ENCODE measurements around the gene ZIC4.

The ZIC4 gene

GRCh38 chr3:147404800-147405230 lies 1.5 kb downstream of the ZIC4 start:
- DNase-seq: no peak

- no peak for DNase-seq
Observed at GRCh38 chr3:147404000-147404799, 2.1 kb downstream of the ZIC4 start.

DNA sequence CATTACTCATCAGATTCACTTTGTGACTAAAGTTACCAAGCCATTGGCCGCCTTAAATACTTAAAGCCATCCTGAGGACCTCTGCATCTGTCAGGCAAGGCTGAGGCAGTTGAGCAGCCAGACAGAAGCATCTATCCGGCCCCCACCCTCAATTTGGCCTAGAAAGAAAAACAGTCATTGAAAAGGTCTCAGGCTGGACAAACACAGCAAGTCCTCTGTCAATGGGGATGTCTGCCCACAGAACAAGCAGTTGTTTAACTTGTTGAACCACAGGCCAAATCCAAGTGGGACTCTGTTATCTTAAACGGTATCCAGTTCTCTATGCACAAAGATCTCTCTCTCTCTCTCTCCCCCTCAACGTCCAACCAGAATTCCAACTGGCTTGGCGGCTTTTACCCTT lies 2.8 kb downstream of the ZIC4 start:
- no peak for DNase-seq

- DNase-seq: no peak
Observed at GRCh38 chr3:147402159-147402558, 4.2 kb downstream of the ZIC4 start.

DNA sequence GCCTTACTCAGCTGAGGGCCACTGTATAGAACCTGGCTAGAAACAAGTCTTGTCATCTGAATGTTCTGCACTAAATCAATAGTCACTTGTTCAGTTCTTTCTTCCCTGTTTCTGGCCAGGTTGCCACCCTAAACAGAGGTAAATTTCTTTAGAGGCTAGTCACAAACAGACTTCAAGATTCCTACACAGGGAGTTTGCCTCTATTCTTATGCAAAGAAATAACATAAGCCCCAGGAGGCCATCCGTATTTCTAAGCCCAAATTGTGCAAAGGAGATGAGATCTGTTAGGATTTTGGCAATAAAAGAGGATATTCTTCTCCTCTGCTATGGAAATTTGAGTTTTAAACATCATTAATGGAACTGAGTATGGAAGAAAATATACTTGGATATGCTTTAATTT lies 4.9 kb downstream of the ZIC4 start:
- DNase-seq: no peak

DNA sequence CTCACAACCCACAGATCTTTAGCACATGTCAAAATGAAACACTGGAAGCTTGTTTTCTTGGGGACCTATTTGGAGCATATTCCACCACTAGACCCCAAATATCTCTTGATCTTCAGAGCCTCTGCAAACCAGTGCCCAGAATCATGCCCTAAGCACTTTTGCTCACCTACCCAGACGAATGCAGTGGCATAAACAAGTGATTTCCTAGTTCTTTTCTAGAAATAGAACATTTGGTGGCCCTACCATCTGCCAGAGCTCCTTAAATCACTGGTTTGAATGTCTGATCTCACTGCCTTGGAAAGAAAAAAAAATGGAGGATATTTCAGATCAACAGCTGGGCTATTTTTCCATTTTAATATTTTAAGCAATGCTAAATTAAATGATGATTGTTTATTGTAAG lies 5.3 kb downstream of the ZIC4 start:
- DNase-seq: no peak

DNA sequence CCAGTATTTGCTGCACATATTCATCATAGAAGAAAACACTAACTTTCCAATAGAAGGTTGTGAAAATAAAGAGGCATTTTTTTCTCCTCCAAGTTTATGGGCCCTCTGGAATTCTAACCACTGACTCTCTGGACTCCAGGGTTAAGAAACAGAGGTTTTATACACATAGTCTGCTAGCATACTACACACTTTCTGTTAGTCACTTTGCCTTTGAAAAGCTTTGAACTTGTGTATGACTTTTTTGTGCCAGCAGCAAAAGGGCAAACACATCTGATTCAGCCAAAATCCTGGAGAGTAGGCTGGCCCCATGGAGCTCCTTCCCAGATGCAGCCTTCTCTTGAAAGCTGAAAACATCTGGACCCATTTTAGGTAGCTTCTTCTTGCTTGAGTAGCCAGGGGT lies 6.2 kb downstream of the ZIC4 start:
- no peak for DNase-seq

GRCh38 chr3:147398813-147399534 lies 7.4 kb downstream of the ZIC4 start:
- no peak for DNase-seq

DNA sequence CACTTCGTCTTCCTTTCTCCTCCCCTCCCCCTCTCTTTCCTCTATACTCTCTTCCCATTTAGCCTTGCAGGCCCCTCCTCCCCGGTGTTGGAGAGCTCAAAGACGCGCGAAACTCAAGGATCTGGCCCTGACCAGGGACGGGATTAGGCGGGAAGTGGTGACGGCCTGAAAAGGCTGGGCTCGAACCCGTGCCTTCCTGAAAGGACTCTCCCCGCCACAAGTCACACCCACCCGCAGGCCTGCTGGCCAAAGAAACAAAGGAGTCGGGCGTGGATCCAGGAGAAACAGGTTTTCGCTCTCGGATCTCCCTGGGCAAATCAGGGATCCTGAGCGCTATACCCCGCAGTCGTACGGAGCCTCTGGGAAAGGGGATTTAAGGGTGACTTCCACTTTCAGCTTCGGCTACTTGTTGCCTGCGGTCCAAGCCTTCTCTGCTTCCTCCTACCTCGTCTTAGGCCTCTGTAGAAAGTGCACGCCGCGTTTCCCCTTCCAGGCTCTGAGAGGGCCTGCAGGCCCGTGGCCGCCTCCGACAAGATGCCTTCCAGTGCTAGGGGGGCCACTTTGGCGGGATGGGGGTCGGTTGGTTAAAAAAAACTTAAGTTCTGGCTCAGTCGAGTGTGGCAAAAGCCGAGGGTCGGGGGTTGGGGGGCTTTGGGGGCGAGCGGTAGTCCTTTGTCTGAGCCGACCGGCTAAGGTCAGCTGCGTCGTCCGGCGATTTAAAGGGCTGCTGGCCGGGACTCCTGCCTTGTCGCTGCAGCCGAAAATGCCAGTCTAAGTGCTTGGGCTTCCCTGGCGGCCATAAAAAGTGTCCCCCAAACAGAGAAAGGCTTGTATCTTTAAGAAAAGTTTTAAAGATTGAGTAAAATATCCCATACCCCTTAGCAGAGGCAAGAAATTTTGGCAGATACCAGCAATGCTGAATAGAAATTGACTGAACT lies 8.2 kb downstream of the ZIC4 start:
- no peak for DNase-seq

DNA sequence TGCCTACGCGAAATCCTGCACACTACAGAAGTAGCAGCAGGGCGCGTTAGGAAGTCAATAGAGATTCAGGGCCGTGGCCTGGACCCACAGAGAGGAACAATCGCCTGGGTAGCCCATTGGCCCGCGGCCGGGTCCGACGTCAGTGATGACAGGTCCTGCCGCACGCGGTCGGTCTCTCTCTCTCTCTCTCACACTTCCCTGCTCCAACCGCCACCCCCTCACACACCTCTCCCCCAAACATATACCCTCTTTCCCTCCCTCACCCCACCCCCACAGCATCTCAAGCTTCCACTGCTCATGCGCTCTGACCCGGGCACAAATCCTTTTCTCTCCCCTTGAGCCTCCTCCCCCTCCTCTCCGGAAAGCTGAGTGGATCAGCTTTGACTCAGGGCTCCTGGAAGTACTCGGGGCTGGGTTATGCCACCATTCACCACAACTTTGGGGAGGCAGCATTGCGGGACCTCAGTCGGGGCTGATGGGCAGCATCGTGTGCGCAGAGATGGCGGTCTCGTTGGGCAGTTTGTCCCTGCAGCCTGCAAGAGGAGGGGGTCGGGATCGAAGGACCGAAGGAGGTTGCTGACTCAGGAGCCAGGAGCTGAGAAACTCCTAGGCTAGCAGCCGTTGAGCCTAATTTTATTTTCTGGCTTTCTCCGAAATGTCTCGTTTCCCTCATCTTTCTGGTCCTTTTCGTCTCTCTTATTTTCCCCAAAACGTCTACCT lies 9.0 kb downstream of the ZIC4 start:
- DNase-seq: no peak

DNA sequence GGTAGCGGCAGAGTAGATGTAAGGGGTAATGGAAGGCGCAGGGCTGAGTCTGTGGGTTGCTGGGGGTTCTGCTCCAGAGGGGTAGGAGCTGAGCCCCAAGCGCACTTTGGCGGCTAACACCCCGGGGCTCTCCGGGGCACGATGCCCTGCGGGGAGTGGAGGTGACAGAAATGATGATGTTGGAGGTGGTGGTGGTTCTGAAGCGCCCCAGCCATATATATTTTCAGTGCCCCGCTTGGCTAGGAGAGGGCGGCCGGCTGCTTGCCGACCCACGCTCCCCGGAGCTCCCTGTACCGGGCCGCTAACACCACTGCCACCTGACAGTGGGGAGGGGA lies 9.7 kb downstream of the ZIC4 start:
- DNase-seq: no peak

DNA sequence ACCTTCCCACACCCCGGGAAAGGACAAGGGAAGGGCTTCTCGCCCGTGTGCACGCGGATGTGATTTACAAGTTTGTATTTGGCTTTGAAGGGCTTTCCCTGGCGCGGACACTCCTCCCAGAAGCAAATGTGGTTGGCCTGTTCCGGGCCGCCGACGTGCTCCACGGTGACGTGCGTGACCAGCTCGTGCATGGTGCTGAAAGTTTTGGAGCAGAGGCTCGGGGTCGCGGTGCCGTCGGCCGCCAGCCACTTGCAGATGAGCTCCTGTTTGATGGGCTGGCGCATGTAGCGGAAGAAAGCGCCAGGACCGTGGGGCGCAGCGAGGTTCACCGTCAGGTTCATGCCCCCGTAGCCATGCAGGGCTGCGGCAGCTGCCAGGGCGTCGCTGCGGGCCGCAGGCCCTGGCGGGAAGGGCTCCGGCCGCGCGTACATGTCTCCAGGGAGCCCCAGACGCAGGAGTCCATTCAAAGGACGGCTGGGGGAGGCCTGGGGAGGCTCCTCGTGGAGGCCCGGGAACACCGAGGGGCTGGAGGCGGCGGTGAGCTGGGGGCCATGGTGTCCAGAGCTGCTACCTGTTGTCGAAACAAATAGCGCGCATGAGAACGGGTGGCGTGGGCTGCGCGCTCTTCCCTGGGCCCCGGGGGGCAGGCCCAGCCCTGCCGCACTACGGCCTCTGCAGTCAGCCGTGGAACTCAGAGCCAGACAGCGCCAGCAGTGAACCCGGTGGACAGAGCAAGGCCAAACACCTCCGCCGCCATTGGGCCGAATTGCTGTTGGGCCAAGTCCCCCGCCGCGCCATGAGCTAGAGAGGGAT lies 10.2 kb downstream of the ZIC4 start:
- DNase-seq: no peak

DNA sequence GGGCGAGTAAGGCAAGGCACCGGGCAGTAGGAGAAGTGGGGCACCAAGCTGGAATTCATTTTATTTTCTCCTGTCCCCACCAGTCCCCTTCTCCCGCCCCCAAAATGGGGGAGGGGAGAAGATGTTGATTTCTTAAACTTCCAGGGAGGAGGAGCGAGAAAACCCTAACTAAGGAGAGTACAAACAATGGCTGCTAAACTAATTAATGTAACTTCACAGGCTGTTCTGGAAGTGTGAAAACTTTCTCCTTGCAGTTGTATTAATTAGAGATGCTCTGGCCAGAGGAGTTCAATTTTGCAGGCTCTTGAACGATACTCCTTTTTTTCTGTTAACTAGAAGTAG lies 11.5 kb downstream of the ZIC4 start:
- no peak for DNase-seq

DNA sequence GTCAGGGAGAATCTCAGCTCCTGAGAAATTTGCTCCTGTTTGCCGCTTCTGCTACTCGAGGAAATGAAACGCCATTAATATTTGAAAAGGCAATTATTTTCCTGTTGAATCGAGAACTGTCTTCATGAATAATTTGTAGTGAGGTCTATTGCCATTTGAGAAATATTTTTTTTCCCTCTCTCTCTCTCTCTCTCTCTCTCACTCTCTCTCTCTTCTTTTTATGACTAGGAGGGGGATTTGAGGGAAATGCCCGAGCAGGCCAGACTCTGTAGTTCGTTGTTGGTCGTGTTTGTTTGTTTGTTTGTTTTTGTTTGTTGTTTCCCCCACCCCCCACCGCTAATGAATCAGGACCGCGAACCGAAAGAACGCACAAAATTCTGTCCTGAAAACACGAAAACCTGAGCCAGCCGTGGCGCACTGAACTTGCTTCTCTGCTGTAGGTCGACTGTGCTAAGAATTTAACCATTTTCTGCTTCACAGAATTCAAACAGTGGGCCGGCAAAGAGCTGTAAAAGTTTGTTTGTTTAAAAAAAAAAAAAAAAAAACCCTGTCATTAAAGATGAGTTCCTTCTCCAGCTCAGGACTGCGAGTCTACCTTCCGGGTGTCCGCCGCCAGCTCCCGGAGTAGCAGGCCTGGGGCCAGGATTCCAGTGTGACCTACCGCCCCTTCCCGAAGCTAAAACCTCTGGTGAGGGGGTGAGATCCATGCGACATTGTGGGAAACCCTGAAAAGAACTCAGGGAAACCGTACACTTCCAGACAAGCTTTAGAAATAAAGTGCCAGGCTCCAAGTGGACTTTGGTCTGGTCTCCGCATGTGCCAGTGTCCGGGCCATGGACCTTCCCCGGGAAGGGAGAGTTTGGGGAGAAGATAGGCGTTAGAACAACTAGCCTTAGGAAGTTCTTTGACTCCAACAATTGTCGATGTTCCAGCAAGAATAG lies 12.1 kb downstream of the ZIC4 start:
- no peak for DNase-seq

DNA sequence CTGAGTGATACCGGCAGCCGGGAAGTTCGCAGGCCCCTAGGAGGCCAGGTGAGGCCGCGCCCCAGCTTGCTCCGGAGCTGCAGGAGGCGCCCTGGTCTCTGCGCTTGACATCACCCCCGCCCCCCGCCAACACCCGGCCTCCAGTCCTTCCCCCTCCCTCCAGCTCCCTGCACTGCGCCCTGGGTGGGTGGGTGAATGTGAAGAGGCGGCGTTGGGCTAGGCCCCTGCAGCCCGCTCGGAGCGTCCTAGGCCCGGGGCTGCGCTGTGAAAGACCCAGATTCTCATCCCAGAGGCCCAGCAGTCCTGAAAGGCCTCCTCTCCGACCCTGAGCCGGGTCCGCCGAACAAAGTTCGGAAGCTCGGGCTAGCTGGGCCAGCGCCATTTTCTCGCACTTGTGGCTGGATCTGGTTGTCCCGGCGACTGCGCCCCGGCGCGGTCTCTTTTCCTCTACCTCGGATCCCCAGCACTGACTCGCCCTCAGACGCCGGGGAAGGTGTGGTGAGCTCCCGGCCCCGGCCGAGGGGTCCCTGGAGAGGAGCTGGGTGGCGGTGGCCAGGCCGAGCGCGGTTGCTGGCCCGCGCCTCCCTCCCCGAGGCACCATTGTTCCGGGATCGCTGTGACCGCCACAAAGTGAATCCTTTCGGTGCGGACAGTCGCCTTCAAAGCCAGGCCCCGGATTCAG lies 12.9 kb downstream of the ZIC4 start:
- DNase-seq: no peak

DNA sequence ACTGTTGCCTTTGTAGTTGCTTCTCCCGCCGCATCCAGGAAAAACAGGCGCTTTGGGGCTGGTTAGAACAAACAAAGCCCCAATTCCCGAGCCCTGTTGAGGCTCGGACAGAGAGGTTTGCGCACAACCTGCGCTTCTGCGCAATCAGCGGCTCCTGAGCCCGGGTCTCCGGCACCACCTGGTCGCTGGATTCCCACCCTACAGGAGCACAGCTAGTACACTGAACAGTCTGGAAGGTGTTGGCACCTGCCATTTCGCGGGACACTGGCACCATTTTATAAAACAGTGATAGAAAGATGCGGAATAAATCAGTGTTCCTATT lies 13.8 kb downstream of the ZIC4 start:
- DNase-seq: no peak

GRCh38 chr3:147391781-147392624 lies 14.3 kb downstream of the ZIC4 start:
- DNase-seq: no peak

DNA sequence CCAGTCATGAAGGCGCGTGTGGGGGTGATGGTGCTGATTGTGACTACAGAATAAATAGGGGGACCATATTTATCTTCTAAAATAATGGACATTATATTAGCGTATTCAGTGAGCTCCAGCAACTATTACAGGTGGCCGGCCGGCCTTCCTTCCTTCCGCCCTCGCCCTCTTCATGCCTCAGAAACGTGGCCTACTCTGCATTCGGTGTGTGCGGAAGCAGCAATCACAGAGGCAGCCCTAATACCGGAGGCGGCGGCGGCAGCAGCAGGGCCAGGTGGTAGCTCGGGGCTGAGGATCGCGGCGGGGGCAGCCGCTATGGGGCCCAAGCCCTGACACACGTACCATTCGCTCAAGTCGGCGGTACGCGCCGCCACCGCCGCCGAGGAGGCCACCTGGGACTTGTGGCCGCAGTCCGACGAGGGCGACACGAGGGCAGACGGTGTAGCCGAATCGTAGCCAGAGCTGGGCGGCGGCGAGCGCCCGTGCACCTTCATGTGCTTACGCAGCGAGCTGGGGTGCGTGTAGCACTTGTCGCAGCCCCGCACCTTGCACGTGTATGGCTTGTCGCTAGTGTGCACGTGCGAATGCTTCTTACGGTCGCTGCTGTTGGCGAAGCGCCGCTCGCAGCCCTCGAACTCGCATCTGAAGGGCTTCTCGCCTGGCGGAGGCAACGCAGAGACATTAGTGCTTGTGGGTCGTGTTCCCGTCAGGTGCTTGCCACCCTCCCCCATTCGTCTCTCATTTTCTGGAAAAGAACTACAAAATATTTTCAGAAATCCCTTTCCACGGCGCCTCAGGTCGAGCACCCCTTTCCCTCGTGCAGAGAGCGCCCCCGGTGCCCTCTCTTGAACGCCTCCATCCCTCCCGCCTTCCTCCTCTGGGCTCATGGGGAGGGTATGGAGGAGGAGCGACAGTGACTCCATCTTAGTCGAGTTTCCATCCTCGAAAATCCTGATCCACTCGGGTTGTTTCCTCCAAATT lies 15.5 kb downstream of the ZIC4 start:
- DNase-seq: no peak
